HUES48 (cell line): ENCODE measurements around the gene SP7.
"Not testable (repeated sequence)": the region's sequence is repeated elsewhere in the genome, so short reads cannot be mapped to it uniquely, and the experiment has no call there.

Experiments used
- H3K27ac ChIP-seq: one replicate; pipeline ENCODE4 v1.7.0; 2013; ENCODE audit warnings: low read depth, low read length, inconsistent platforms
- H3K27me3 ChIP-seq: 2 replicates; pipeline ENCODE4 v1.6.1; 2013; ENCODE audit warnings: mild to moderate bottlenecking, low read length; ENCODE audit not compliant: control insufficient read depth, insufficient read depth
- H3K36me3 ChIP-seq: 2 replicates; pipeline ENCODE4 v1.6.1; 2013; ENCODE audit warnings: low read length; ENCODE audit not compliant: control insufficient read depth, insufficient read depth
- H3K4me1 ChIP-seq: 2 replicates; pipeline ENCODE4 v1.6.1; 2013; ENCODE audit warnings: mild to moderate bottlenecking, low read length; ENCODE audit not compliant: control insufficient read depth, insufficient read depth
- H3K4me3 ChIP-seq: 2 replicates; pipeline ENCODE4 v1.5.1; 2013; ENCODE audit warnings: mild to moderate bottlenecking, low read depth, low read length
- H3K9ac ChIP-seq: 2 replicates; pipeline ENCODE4 v1.6.1; 2013; ENCODE audit warnings: mild to moderate bottlenecking, low read depth, low read length, moderate library complexity
- H3K9me3 ChIP-seq: 2 replicates; pipeline ENCODE4 v1.6.1; 2013; ENCODE audit warnings: low read length; ENCODE audit not compliant: control insufficient read depth, insufficient read depth

SP7 gene

DNA sequence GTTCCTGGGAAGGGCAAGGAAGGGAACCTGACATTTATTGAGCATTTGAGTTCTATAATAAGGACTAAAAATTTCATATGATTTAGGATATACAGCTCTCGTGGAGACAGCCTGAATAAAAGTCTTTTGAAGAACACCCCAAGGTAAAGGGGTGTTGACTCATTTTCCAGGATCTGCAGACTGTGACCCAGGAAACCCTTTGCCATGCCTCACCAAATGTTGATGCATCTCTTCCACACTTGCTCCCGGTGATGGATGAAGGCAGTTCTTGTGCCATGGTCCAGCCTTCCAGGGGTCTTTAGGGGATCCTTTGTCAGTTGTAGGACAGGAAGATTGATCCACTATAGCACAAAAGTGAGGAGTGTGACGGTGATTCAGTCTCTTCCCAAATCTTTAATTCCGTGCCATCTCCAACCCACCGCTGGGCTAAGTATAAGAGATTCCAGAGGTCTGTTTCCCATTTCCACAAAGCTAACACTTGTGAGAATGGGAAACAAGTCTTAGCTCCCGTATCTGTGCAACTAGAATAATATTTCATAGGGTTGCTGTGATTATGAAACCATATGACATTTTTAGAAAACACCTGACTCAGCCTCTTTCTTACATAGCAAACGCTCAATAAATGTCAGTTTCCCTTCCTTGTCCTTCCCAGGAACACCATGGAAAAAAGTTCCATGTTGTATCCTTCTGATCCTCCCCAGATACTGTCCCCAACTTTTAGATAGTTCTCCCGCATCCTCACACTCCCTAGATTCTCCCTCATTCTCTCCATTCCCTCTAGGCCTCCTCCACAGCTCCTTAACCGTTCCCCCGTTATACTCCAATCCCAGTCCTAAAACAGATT, 15.6 kb downstream of the SP7 start:
- peaks cover 12% of the 10 kb centered on the region for H3K27me3 ChIP-seq
- H3K4me1 ChIP-seq, result peaks cover 10% of the 10 kb centered on the region; the same call in 1 of the 2 replicates
- no peak overlapping the region for H3K27ac ChIP-seq
- peak overlapping the region; percentile 87 for H3K4me3 ChIP-seq
- no peaks in the 10 kb centered on the region for H3K9me3 ChIP-seq
- H3K36me3 ChIP-seq, result peaks cover 25% of the 10 kb centered on the region
- peak overlapping the region; percentile 89; the same call in 1 of the 2 replicates for H3K9ac ChIP-seq

DNA sequence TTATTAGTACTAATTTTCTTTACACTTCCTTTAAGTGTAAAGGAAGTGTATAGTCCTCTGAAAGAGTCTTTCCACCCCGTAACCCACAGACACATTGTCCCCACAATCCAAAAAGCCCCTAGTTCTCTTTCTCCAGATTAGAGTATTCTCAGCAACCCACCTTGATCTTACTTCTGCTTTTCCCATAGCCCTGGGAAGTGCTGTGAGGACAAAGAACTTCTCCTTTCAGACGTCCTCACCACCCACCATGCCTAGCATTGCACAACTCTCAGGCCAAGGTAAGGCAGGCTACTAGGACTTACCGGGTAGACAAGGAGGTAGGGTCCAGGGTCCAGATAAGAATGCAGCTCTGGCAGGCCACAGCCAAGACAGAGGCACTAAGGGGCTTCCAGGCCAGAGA, 22.2 kb downstream of the SP7 start:
- Histone ChIP-seq H3K27ac (no peak overlapping the region), H3K36me3 (peaks cover 50% of the 10 kb centered on the region), H3K9me3 (no peaks in the 10 kb centered on the region), H3K4me1 (no peaks in the 10 kb centered on the region), H3K9ac (no peak overlapping the region), H3K4me3 (no peak overlapping the region), H3K27me3 (no peaks in the 10 kb centered on the region)

DNA sequence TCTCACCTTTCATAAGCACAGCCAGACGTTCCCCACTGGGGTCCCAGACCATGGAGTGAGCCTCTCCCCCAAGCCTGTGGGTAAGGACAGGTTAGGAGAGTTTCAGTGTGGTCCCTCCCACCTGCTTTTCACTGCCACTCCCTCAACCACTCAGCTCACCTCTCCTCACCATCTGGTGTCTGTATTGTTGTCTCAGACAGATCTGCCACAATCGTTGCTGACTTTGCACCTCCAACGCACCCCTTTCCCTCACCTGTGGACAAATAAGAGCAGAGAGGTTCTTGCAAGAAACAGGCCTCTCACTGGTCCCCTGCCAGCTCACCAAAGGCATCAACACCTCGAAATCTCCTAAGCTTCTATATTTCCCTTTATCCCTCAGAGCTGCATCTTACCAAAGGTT, 27.9 kb downstream of the SP7 start:
- Histone ChIP-seq H3K27ac (no peak overlapping the region), H3K9me3 (no peaks in the 10 kb centered on the region), H3K27me3 (no peaks in the 10 kb centered on the region), H3K4me1 (no peaks in the 10 kb centered on the region), H3K36me3 (peaks cover 56% of the 10 kb centered on the region), H3K4me3 (no peak overlapping the region), H3K9ac (no peak overlapping the region)

DNA sequence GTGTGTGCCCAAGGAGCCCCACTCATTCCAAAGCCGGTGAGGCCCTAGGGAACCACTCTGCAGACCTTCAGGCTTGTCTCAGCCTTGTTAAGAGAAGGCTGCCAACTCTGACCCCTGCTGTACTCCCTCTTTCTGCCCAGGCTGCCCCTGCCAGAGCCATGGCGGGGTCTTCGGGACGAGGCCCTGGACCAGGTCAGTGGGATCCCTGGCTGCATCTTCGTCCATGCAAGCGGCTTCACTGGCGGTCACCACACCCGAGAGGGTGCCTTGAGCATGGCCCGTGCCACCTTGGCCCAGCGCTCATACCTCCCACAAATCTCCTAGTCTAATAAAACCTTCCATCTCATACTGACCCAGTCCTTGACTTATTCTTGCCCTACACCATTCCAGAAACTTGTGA, 29.3 kb downstream of the SP7 start:
- no peaks in the 10 kb centered on the region for H3K9me3 ChIP-seq
- peaks cover 71% of the 10 kb centered on the region for H3K36me3 ChIP-seq
- no peak overlapping the region for H3K9ac ChIP-seq
- no peak overlapping the region for H3K4me3 ChIP-seq
- no peaks in the 10 kb centered on the region for H3K4me1 ChIP-seq
- no peak overlapping the region for H3K27ac ChIP-seq
- H3K27me3 ChIP-seq, result no peaks in the 10 kb centered on the region

DNA sequence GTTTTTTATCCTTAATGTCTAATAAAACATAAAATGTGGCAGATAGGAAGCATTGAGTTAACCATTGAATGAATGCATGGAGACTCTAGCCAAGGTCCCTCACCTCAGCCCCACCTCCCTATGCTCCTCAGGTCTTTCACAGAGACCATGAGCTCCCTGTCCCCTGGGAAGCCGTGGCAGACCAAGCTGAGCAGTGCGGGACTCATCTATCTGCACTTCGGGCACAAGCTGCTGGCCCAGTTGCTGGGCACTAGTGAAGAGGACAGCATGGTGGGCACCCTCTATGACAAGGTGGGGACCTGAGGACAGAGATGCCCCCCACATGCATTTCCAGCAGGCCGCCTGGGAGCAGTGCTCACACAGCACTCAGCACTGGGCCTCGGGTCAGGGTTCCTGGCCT, 33.3 kb downstream of the SP7 start:
- Histone ChIP-seq H3K9me3 (no peaks in the 10 kb centered on the region), H3K36me3 (peaks cover 65% of the 10 kb centered on the region), H3K27ac (no peak overlapping the region), H3K9ac (no peak overlapping the region), H3K27me3 (no peaks in the 10 kb centered on the region), H3K4me1 (peaks cover 10% of the 10 kb centered on the region), H3K4me3 (no peak overlapping the region)

DNA sequence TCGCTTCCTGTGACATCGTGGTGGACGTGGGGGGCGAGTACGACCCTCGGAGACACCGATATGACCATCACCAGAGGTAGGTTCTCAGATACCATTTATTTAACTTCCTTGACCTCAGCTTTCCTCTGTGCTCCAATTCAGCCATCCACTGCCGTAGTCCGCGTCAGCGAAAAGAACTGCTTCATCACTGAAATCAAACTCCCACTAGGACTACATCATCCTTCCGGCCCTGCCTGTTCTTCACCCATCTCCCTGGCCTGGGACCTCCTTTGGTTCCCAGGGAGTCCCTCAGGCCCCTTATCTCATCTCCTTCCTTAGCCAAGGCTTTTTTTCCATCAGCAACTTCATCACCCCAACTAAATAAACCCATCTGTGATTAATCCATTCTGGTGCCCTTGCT, 36.0 kb downstream of the SP7 start:
- Histone ChIP-seq H3K9me3 (no peaks in the 10 kb centered on the region), H3K4me1 (peaks cover 10% of the 10 kb centered on the region), H3K27ac (peak overlapping the region; percentile 87), H3K27me3 (no peaks in the 10 kb centered on the region), H3K36me3 (peaks cover 49% of the 10 kb centered on the region), H3K4me3 (peak overlapping the region; percentile 82), H3K9ac (peak overlapping the region; percentile 65)

DNA sequence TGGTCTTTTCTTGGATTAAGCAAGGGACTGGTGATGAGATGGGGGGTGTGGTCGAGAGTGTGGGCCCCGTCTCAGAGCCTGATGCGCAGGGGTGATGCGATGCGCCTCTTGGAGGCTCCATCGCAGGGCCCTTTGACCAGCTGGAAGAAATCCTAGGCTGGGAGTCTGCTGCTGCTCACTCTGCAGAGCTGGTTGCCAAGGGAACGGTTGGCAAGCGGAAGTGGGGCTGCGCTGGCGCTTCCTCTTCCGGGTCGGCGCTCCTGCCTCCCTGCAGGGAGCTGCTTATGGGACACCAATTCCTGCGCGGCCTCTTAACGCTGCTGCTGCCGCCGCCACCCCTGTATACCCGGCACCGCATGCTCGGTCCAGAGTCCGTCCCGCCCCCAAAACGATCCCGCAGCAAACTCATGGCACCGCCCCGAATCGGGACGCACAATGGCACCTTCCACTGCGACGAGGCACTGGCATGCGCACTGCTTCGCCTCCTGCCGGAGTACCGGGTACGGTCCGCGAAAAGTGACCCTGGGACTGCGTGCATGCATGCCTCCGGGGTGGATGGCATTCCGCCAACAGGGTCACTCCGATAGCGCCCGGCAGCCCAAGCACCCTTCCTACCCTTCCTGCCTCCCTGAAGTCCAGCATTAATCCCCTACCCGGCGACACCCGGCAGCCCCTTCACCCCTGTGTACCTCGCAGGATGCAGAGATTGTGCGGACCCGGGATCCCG, 36.5 kb downstream of the SP7 start, which contains the start of gene MYG1:
Gene MYG1 (plus strand): TSS at position 242 of the 727 bp plus-strand sequence. CDS start 43 bp downstream, at position 285.
- H3K36me3 ChIP-seq, result peaks cover 47% of the 10 kb centered on the region
- peak within 1 kb of the TSS; percentile 82 for H3K4me3 ChIP-seq
- no peaks in the 10 kb centered on the region for H3K9me3 ChIP-seq
- H3K4me1 ChIP-seq, result peaks cover 12% of the 10 kb centered on the region
- no peaks in the 10 kb centered on the region for H3K27me3 ChIP-seq
- H3K9ac ChIP-seq, result peak within 1 kb of the TSS; percentile 65
- peak within 1 kb of the TSS; percentile 87 for H3K27ac ChIP-seq

DNA sequence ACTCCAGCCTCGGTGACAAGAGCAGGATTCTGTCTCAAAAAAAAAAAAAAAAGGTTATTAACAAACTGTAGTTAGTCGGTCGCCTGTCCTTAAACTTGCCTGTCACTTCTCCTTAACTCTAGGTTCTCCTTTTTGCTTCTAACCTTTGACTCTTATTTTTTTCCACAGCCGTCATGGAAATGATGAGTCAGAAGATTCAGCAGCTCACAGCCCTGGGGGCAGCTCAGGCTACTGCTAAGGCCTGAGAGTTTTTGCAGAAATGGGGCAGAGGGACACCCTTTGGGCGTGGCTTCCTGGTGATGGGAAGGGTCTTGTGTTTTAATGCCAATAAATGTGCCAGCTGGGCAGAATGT, 37.1 kb downstream of the SP7 start:
- no peaks in the 10 kb centered on the region for H3K9me3 ChIP-seq
- peak overlapping the region; percentile 87 for H3K27ac ChIP-seq
- H3K36me3 ChIP-seq, result peaks cover 49% of the 10 kb centered on the region
- no peak overlapping the region for H3K9ac ChIP-seq
- H3K27me3 ChIP-seq, result no peaks in the 10 kb centered on the region
- peak overlapping the region; percentile 82; the same call in 1 of the 2 replicates for H3K4me3 ChIP-seq
- peaks cover 12% of the 10 kb centered on the region for H3K4me1 ChIP-seq

DNA sequence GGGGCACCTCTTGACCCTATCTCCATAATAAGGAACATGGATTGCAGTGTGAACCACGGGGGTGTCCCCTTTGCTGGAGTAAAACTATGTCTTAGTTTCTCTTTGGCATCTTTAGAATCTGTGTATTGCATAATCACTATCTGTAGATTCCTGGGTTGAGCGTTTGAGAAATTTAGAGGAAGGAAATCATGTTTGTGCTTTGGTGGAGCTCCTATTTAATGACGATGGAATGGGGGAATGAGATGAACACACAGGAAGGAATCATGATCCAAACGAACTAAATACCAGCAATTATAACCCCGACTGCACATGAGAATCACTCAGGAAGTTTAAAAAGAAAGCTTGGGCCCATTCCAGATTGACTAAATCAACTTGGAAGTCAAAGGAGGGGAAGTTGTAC, 38.0 kb downstream of the SP7 start:
- Histone ChIP-seq H3K27ac (no peak overlapping the region), H3K4me3 (no peak overlapping the region), H3K9me3 (no peaks in the 10 kb centered on the region), H3K36me3 (peaks cover 51% of the 10 kb centered on the region), H3K9ac (no peak overlapping the region), H3K27me3 (no peaks in the 10 kb centered on the region), H3K4me1 (peaks cover 12% of the 10 kb centered on the region)

DNA sequence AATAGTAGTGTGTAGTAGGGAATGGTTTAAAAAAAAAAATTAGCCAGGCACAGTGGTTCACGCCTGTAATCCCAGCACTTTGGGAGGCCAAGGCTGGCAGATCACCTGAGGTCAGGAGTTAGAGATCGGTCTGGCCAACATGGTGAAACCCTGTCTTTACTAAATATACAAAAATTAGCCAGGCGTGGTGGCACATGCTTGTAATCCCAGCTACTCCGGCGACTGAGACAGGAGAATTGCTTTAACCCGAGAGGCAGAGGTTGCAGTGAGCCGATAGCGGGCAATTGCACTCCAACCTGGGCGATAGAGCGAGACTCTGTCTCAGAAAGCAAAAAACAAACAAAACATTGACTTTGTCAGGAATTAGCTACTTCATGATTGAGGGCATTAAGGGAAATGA, 39.0 kb downstream of the SP7 start:
- not testable (repeated sequence) for H3K9me3 ChIP-seq, H3K27me3 ChIP-seq, H3K27ac ChIP-seq, H3K9ac ChIP-seq, H3K4me3 ChIP-seq
- peaks cover 51% of the 10 kb centered on the region for H3K36me3 ChIP-seq
- H3K4me1 ChIP-seq, result peaks cover 12% of the 10 kb centered on the region

DNA sequence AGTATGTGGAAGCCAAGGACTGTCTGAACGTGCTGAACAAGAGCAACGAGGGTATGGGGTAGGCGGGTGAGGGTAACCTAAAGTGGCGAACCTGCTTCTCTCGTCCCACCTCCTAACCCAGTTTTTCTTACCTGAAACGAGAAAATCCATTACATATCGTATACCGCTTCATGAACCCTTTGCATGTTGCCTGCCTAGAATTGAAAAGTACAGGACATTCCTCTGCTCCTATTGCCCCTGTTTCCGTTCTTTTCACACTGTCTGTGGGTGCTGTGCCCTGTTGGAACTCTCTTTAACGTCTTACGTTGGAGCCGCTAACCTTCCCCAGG, 40.3 kb downstream of the SP7 start:
- no peaks in the 10 kb centered on the region for H3K9me3 ChIP-seq
- H3K36me3 ChIP-seq, result peaks cover 48% of the 10 kb centered on the region
- peak overlapping the region; percentile 81 for H3K27ac ChIP-seq
- peak overlapping the region; percentile 98 for H3K4me3 ChIP-seq
- H3K4me1 ChIP-seq, result peaks cover 12% of the 10 kb centered on the region
- H3K9ac ChIP-seq, result peak overlapping the region; percentile 81
- H3K27me3 ChIP-seq, result no peaks in the 10 kb centered on the region
